PC-9 (cell line): Measurements from ENCODE around the gene BRD1. TPM values are rescaled to one million over a fixed set of nuclear protein-coding genes. Genes with fewer than 3 reads are reported as not detected.

Source experiments
- BruUV-seq: library from RNA; stranded (reverse); fragments of 400-500 nt; replicated peaks from 2 replicates; lab custom pipeline; 2021; lab: Mats Ljungman, UMichigan
- CTCF ChIA-PET: fragments of 300-600 bp; sonication (Branson Sonifier 250); formaldehyde crosslinking; loops from one replicate; lab custom pipeline; 2022; ENCODE audit warnings: antibody characterized with exemption; lab: Charles Lee
- POLR2A ChIA-PET: fragments of 300-600 bp; sonication (Branson Sonifier 250); formaldehyde crosslinking; loops from one replicate; lab custom pipeline; 2022; ENCODE audit warnings: antibody characterized with exemption; ENCODE audit not compliant: unreplicated experiment; lab: Charles Lee
- DNase-seq, 2 experiments: peaks; one replicate each; pipeline versions ENCODE4 v3.0.0 to v3.0.0-alpha.2; 2015 to 2022; ENCODE audit warnings: mixed read lengths in 1 of 2
- H2AFZ ChIP-seq: fragments of 200-600 bp; sonication (generic); 2 replicates; pipeline ENCODE4 v1.8.1; 2017; ENCODE audit warnings: antibody characterized with exemption
- H3F3A ChIP-seq: fragments of 200-600 bp; sonication (generic); 2 replicates; pipeline ENCODE4 v1.8.1; 2017; ENCODE audit warnings: antibody characterized with exemption, mild to moderate bottlenecking, low read depth; ENCODE audit not compliant: insufficient read depth
- H3K27ac ChIP-seq: fragments of 200-600 bp; sonication (generic); 2 replicates; pipeline ENCODE4 v1.6.1; 2016; ENCODE audit warnings: mixed run types
- H3K27me3 ChIP-seq: fragments of 200-600 bp; sonication (generic); 2 replicates; pipeline ENCODE4 v1.6.1; 2016; ENCODE audit warnings: low read depth, mixed run types; ENCODE audit not compliant: insufficient read depth
- H3K36me3 ChIP-seq: fragments of 200-600 bp; sonication (generic); 2 replicates; pipeline ENCODE4 v1.6.1; 2016; ENCODE audit warnings: low read depth, mixed run types
- H3K4me1 ChIP-seq: fragments of 200-600 bp; sonication (generic); replicated peaks from 2 replicates; pipeline ENCODE4 v1.6.1; 2016; ENCODE audit warnings: mixed run types; ENCODE audit not compliant: insufficient read depth
- H3K4me2 ChIP-seq: fragments of 200-600 bp; sonication (generic); 2 replicates; pipeline ENCODE4 v1.6.1; 2017; ENCODE audit warnings: mixed run types
- H3K4me3 ChIP-seq: fragments of 200-600 bp; sonication (generic); 2 replicates; pipeline ENCODE4 v1.6.1; 2016; ENCODE audit warnings: mixed run types
- H3K79me2 ChIP-seq: fragments of 200-600 bp; sonication (generic); 2 replicates; pipeline ENCODE4 v1.6.1; 2017; ENCODE audit warnings: low read depth, mixed run types
- H3K9me2 ChIP-seq: fragments of 200-600 bp; sonication (generic); 2 replicates; pipeline ENCODE4 v1.8.1; 2017; ENCODE audit warnings: mild to moderate bottlenecking; ENCODE audit not compliant: insufficient read depth
- H3K9me3 ChIP-seq: fragments of 200-600 bp; sonication (generic); 2 replicates; pipeline ENCODE4 v1.8.1; 2016; ENCODE audit warnings: low read depth; ENCODE audit not compliant: insufficient read depth
- H4K20me1 ChIP-seq: fragments of 200-600 bp; sonication (generic); 2 replicates; pipeline ENCODE4 v1.8.1; 2017; ENCODE audit not compliant: insufficient read depth
- EZH2 ChIP-seq: fragments of 200-600 bp; sonication (generic); IDR thresholded peaks from 2 replicates; pipeline ENCODE4 v1.8.0; 2017; ENCODE audit warnings: antibody characterized with exemption, low read depth
- intact Hi-C: fragments of 100-400 bp; cut with micrococcal nuclease; formaldehyde crosslinking; loops from one replicate; pipeline ENCODE4 v1.10.0; 2022; ENCODE audit not compliant: unreplicated experiment
- total RNA-seq: library from RNA; stranded (reverse); gene quantifications from 2 replicates; pipeline ENCODE4 v1.2.3, GENCODE V29; 2021
- TF ChIP-seq, protein P1 (sequence below): fragments of 200-600 bp; sonication (generic); conservative IDR thresholded peaks from 2 replicates; pipeline ENCODE4 v1.6.1; 2017; ENCODE audit warnings: mixed run types, antibody characterized with exemption, mild to moderate bottlenecking, moderate library complexity

The BRD1 gene
- total RNA-seq, 1 experiment from 2014 or later, result 28.5 TPM

GRCh38 chr22:49871482-49871881 lies 43.8 kb upstream of the BRD1 start:
- peaks cover 94% of the 10 kb centered on the region for H3K79me2 ChIP-seq
- H3K9me2 ChIP-seq, result no peaks in the 10 kb centered on the region
- POLR2A ChIA-PET, result interaction anchor here (0.6 kb wide), 1 partner anchor 547 kb away, joined by 4 read pairs; no protein-coding TSS in a partner anchor
- no TSS peak for BruUV-seq
- no peak overlapping the region for H3K4me3 ChIP-seq
- no peak for TF ChIP-seq EZH2
- TF ChIP-seq, protein P1, sequence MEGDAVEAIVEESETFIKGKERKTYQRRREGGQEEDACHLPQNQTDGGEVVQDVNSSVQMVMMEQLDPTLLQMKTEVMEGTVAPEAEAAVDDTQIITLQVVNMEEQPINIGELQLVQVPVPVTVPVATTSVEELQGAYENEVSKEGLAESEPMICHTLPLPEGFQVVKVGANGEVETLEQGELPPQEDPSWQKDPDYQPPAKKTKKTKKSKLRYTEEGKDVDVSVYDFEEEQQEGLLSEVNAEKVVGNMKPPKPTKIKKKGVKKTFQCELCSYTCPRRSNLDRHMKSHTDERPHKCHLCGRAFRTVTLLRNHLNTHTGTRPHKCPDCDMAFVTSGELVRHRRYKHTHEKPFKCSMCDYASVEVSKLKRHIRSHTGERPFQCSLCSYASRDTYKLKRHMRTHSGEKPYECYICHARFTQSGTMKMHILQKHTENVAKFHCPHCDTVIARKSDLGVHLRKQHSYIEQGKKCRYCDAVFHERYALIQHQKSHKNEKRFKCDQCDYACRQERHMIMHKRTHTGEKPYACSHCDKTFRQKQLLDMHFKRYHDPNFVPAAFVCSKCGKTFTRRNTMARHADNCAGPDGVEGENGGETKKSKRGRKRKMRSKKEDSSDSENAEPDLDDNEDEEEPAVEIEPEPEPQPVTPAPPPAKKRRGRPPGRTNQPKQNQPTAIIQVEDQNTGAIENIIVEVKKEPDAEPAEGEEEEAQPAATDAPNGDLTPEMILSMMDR, result no peak
- peaks cover 29% of the 10 kb centered on the region for H3K36me3 ChIP-seq
- no peak overlapping the region for H3K4me2 ChIP-seq
- CTCF ChIA-PET, result interaction anchor here (0.6 kb wide), 1 partner anchor 9 kb away, joined by 3 read pairs; no protein-coding TSS in a partner anchor
- no peaks in the 10 kb centered on the region for H3K4me1 ChIP-seq
- peaks cover 8% of the 10 kb centered on the region; the same call in 1 of the 2 replicates for H3F3A ChIP-seq
- H3K9me3 ChIP-seq, result peaks cover 15% of the 10 kb centered on the region
- no peaks in the 10 kb centered on the region for H3K27me3 ChIP-seq
- H4K20me1 ChIP-seq, result peaks cover 35% of the 10 kb centered on the region
- intact Hi-C loops, result no loop called here
- no peak for DNase-seq
- no peak overlapping the region for H2AFZ ChIP-seq
- no peak overlapping the region for H3K27ac ChIP-seq

- peaks cover 96% of the 10 kb centered on the region for H3K79me2 ChIP-seq
- H3F3A ChIP-seq, result no peaks in the 10 kb centered on the region; the same call in 1 of the 2 replicates
- peaks cover 25% of the 10 kb centered on the region for H3K9me3 ChIP-seq
- no peak overlapping the region for H3K4me3 ChIP-seq
- no peak overlapping the region for H2AFZ ChIP-seq
- H3K36me3 ChIP-seq, result peaks cover 42% of the 10 kb centered on the region
- ChIA-PET CTCF (no interaction called here), POLR2A (no interaction called here)
- intact Hi-C loops, result no loop called here
- H3K9me2 ChIP-seq, result no peaks in the 10 kb centered on the region
- H3K4me2 ChIP-seq, result no peak overlapping the region
- TF ChIP-seq EZH2, result no peak
- peaks cover 29% of the 10 kb centered on the region for H4K20me1 ChIP-seq
- no peak for DNase-seq
- no peaks in the 10 kb centered on the region for H3K27me3 ChIP-seq
- H3K4me1 ChIP-seq, result no peaks in the 10 kb centered on the region
- BruUV-seq, result no TSS peak
- H3K27ac ChIP-seq, result no peak overlapping the region
Measured at GRCh38 chr22:49869845-49870712, 42.4 kb upstream of the BRD1 start.

- TF ChIP-seq, protein P1, result no peak
- no peak for TF ChIP-seq EZH2
- H3K27me3 ChIP-seq, result no peaks in the 10 kb centered on the region
- H3F3A ChIP-seq, result no peaks in the 10 kb centered on the region; the same call in 1 of the 2 replicates
- H3K4me3 ChIP-seq, result no peak overlapping the region
- POLR2A ChIA-PET, result no interaction called here
- H3K9me2 ChIP-seq, result no peaks in the 10 kb centered on the region
- DNase-seq, result no peak
- H4K20me1 ChIP-seq, result peaks cover 26% of the 10 kb centered on the region
- CTCF ChIA-PET, result no interaction called here
- H3K4me1 ChIP-seq, result no peaks in the 10 kb centered on the region
- peaks cover 40% of the 10 kb centered on the region for H3K36me3 ChIP-seq
- intact Hi-C loops, result no loop called here
- no peak overlapping the region for H3K4me2 ChIP-seq
- BruUV-seq, result no TSS peak
- no peak overlapping the region for H2AFZ ChIP-seq
- H3K79me2 ChIP-seq, result peaks cover 96% of the 10 kb centered on the region
- H3K9me3 ChIP-seq, result peaks cover 25% of the 10 kb centered on the region
- no peak overlapping the region for H3K27ac ChIP-seq
Measured at GRCh38 chr22:49869086-49869830, 41.6 kb upstream of the BRD1 start.
